Measurements from ENCODE around the gene PEX16.

DNA sequence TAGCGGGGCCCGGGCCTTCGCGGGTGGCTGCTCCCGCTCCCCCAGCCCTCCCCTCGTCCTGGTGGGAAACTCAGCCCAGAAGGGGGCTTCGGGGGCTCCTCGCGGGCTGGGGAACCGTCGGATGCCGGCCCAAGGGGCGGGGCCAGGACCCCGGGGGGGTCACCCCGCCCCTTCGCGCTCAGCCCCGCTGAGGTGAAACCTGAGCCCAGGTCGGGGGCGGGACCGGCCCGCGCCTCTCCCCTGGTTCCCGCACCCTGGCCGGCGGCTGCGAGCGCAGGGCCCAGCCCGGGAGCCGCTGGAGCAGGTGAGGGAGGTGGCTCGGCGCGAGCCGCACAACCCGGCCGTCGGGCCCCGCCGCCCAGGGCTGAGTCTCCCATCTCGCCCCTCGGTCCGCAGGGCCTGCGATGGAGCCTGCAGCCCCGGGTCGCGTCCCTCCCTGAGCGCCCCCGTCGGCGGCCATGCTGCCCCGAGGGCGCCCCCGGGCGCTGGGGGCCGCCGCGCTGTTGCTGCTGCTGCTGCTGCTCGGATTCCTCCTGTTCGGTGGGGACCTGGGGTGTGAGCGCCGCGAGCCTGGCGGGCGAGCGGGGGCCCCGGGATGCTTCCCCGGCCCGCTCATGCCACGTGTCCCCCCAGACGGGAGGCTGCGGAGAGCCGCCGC is 4.9 kb upstream of the PEX16 start, which contains the start of gene LARGE2:
- TF ChIP-seq CTCF (IDR thresholded peaks at IDR 0.05) (no peak), ZFX (IDR thresholded peaks at IDR 0.05; ENCODE audit: borderline replicate concordance) (no peak)

Measured in 22Rv1 (cell line).